ENCODE results near the gene OXSR1. TPM values are rescaled to one million over a fixed set of nuclear protein-coding genes. Genes with fewer than 3 reads are reported as not detected.
A peak's percentile ranks its signal among the peaks of the same experiment; 100 is the strongest.

The OXSR1 gene
- total RNA-seq, 5 donors from 2014 or later (not counting 1 experiment from before 2014, with no cell fraction given), result 30.7 to 40.4 (median 37.4) TPM

- no peak overlapping the region for H3K27ac ChIP-seq (ENCODE audit: low read length)
- Mint-ChIP-seq H3K27ac (peak overlapping the region in 1 of 2 donors; percentile 55), H3K9me3 (no peaks in the 10 kb centered on the region), H3K27me3 (no peaks in the 10 kb centered on the region), H3K36me3 (peaks cover 24% of the 10 kb centered on the region), H3K4me3 (no peak overlapping the region), H3K4me1 (peaks cover 3 to 17% (median 12%) of the 10 kb centered on the region in 3 donors)
- peaks cover 0 to 3% of the 10 kb centered on the region in 2 experiments for H3K27me3 ChIP-seq (replicated peaks in 1 of 2; ENCODE audit: control insufficient read depth in 2 of 2, extremely low read depth in 1 of 2, insufficient read depth in 2 of 2, low read length in 1 of 2)
- DNase-seq (peak in 1 of 35 experiments; percentile 17), ATAC-seq (replicated peaks in 1 of 4) (peak in 1 of 4 experiments; percentile 9)
- H3K36me3 ChIP-seq (ENCODE audit: control insufficient read depth in 2 of 2, extremely low read depth in 1 of 2, insufficient read depth in 1 of 2, low read length in 1 of 2), result peaks cover 27 to 29% of the 10 kb centered on the region in 2 donors
- ChIA-PET CTCF (interaction anchor here (0.6 to 1.9 kb wide), 4 partner anchors 11 to 362 kb away, joined by 3 to 10 read pairs (median 4); no protein-coding TSS in a partner anchor), POLR2A (no interaction called here)
- 93% methylated on average over 10 of the region's 13 CpGs for WGBS (ENCODE audit: insufficient coverage)
- peaks cover 0 to 5% of the 10 kb centered on the region in 2 experiments for H3K4me1 ChIP-seq (ENCODE audit: control insufficient read depth in 1 of 2, extremely low read depth in 1 of 2, insufficient read depth in 2 of 2, low read length in 2 of 2)
- H3K9me3 ChIP-seq, result no peaks in the 10 kb centered on the region
- H3K4me3 ChIP-seq (ENCODE audit: control insufficient read depth in 1 of 2, extremely low read depth in 1 of 2, low read length in 1 of 2), result no peak overlapping the region
These were observed 46.7 kb upstream of the OXSR1 start for GRCh38 chr3:38118421-38119247.

- no peak overlapping the region for H3K4me3 Mint-ChIP-seq
- H3K4me1 Mint-ChIP-seq, result peaks cover 3 to 17% (median 12%) of the 10 kb centered on the region in 3 donors
- CTCF ChIA-PET, result interaction anchor here (0.6 to 0.8 kb wide), 3 partner anchors 337 to 361 kb away, joined by 3 to 4 read pairs (median 3); no protein-coding TSS in a partner anchor
- no CpG with 5 or more reads among the region's 1 CpG for WGBS (ENCODE audit: insufficient coverage)
- H3K27me3 ChIP-seq (replicated peaks in 1 of 2; ENCODE audit: control insufficient read depth in 2 of 2, extremely low read depth in 1 of 2, insufficient read depth in 2 of 2, low read length in 1 of 2), result peaks cover 0 to 3% of the 10 kb centered on the region in 2 experiments
- peaks cover 27 to 32% of the 10 kb centered on the region in 2 donors for H3K36me3 ChIP-seq (ENCODE audit: control insufficient read depth in 2 of 2, extremely low read depth in 1 of 2, insufficient read depth in 1 of 2, low read length in 1 of 2)
- no peaks in the 10 kb centered on the region for H3K27me3 Mint-ChIP-seq
- H3K4me3 ChIP-seq (ENCODE audit: control insufficient read depth in 1 of 2, extremely low read depth in 1 of 2, low read length in 1 of 2), result no peak overlapping the region
- no peaks in the 10 kb centered on the region for H3K9me3 Mint-ChIP-seq
- peak overlapping the region in 1 of 2 donors; percentile 2 for H3K27ac Mint-ChIP-seq
- H3K27ac ChIP-seq (ENCODE audit: low read length), result no peak overlapping the region
- peaks cover 0 to 5% of the 10 kb centered on the region in 2 experiments for H3K4me1 ChIP-seq (ENCODE audit: control insufficient read depth in 1 of 2, extremely low read depth in 1 of 2, insufficient read depth in 2 of 2, low read length in 2 of 2)
- ATAC-seq (replicated peaks in 1 of 4) (no peak), DNase-seq (no peak)
- no peaks in the 10 kb centered on the region for H3K9me3 ChIP-seq
- POLR2A ChIA-PET, result no interaction called here
- H3K36me3 Mint-ChIP-seq, result peaks cover 24% of the 10 kb centered on the region
These were observed 46.1 kb upstream of the OXSR1 start for GRCh38 chr3:38119248-38119544.

- H3K4me3 Mint-ChIP-seq, result no peak overlapping the region
- H3K4me3 ChIP-seq (ENCODE audit: control insufficient read depth in 1 of 2, extremely low read depth in 1 of 2, low read length in 1 of 2), result no peak overlapping the region
- no peaks in the 10 kb centered on the region for H3K27me3 Mint-ChIP-seq
- H3K27ac ChIP-seq (ENCODE audit: low read length), result no peak overlapping the region
- H3K4me1 ChIP-seq (ENCODE audit: control insufficient read depth in 1 of 2, extremely low read depth in 1 of 2, insufficient read depth in 2 of 2, low read length in 2 of 2), result peaks cover 0 to 5% of the 10 kb centered on the region in 2 experiments
- H3K27me3 ChIP-seq (replicated peaks in 1 of 2; ENCODE audit: control insufficient read depth in 2 of 2, extremely low read depth in 1 of 2, insufficient read depth in 2 of 2, low read length in 1 of 2), result no peaks in the 10 kb centered on the region
- peaks cover 27 to 39% of the 10 kb centered on the region in 2 donors for H3K36me3 ChIP-seq (ENCODE audit: control insufficient read depth in 2 of 2, extremely low read depth in 1 of 2, insufficient read depth in 1 of 2, low read length in 1 of 2)
- POLR2A ChIA-PET, result interaction anchor here in 1 of 2 donors (0.6 kb wide), 1 partner anchor 73 kb away, joined by 3 read pairs; no protein-coding TSS in a partner anchor
- CTCF ChIA-PET, result interaction anchor here (0.6 to 2.1 kb wide), 3 partner anchors 336 to 360 kb away, joined by 3 to 6 read pairs (median 4); no protein-coding TSS in a partner anchor
- peaks cover 5 to 17% (median 12%) of the 10 kb centered on the region in 3 donors for H3K4me1 Mint-ChIP-seq
- no peaks in the 10 kb centered on the region for H3K9me3 Mint-ChIP-seq
- H3K9me3 ChIP-seq, result no peaks in the 10 kb centered on the region
- DNase-seq (peak in 1 of 35 experiments; percentile 6), ATAC-seq (replicated peaks in 1 of 4) (no peak)
- WGBS (ENCODE audit: insufficient coverage), result 100% methylated on average over 2 of the region's 7 CpGs
- H3K36me3 Mint-ChIP-seq, result peaks cover 32% of the 10 kb centered on the region
- H3K27ac Mint-ChIP-seq, result peak overlapping the region; percentile 39 to 61
These were observed 45.3 kb upstream of the OXSR1 start for GRCh38 chr3:38119821-38120692.

- Mint-ChIP-seq H3K27ac (peak overlapping the region; percentile 23 to 66), H3K4me3 (no peak overlapping the region), H3K4me1 (peaks cover 5 to 10% (median 9%) of the 10 kb centered on the region in 3 donors), H3K27me3 (no peaks in the 10 kb centered on the region), H3K9me3 (no peaks in the 10 kb centered on the region), H3K36me3 (peaks cover 40% of the 10 kb centered on the region)
- no peaks in the 10 kb centered on the region for H3K27me3 ChIP-seq (replicated peaks in 1 of 2; ENCODE audit: control insufficient read depth in 2 of 2, extremely low read depth in 1 of 2, insufficient read depth in 2 of 2, low read length in 1 of 2)
- ATAC-seq (replicated peaks in 1 of 4) (no peak), DNase-seq (peak in 1 of 35 experiments; percentile 7)
- no peak overlapping the region for H3K27ac ChIP-seq (ENCODE audit: low read length)
- H3K4me3 ChIP-seq (ENCODE audit: control insufficient read depth in 1 of 2, extremely low read depth in 1 of 2, low read length in 1 of 2), result no peak overlapping the region
- no peaks in the 10 kb centered on the region for H3K9me3 ChIP-seq
- POLR2A ChIA-PET, result interaction anchor here in 1 of 2 donors (0.6 kb wide), 1 partner anchor 73 kb away, joined by 3 read pairs; no protein-coding TSS in a partner anchor
- peaks cover 31 to 47% of the 10 kb centered on the region in 2 donors for H3K36me3 ChIP-seq (ENCODE audit: control insufficient read depth in 2 of 2, extremely low read depth in 1 of 2, insufficient read depth in 1 of 2, low read length in 1 of 2)
- H3K4me1 ChIP-seq (ENCODE audit: control insufficient read depth in 1 of 2, extremely low read depth in 1 of 2, insufficient read depth in 2 of 2, low read length in 2 of 2), result peaks cover 0 to 5% of the 10 kb centered on the region in 2 experiments
- CTCF ChIA-PET, result interaction anchor here in 1 of 2 donors (2.1 kb wide), 1 partner anchor 359 kb away, joined by 6 read pairs; no protein-coding TSS in a partner anchor
- WGBS (ENCODE audit: insufficient coverage), result 94% methylated on average over 11 of the region's 11 CpGs
These were observed 44.5 kb upstream of the OXSR1 start for GRCh38 chr3:38120693-38121450.

- peaks cover 37 to 53% of the 10 kb centered on the region in 2 donors for H3K36me3 ChIP-seq (ENCODE audit: control insufficient read depth in 2 of 2, extremely low read depth in 1 of 2, insufficient read depth in 1 of 2, low read length in 1 of 2)
- H3K4me3 ChIP-seq (ENCODE audit: control insufficient read depth in 1 of 2, extremely low read depth in 1 of 2, low read length in 1 of 2), result no peak overlapping the region
- no peak for DNase-seq
- peaks cover 42% of the 10 kb centered on the region for H3K36me3 Mint-ChIP-seq
- ChIA-PET CTCF (interaction anchor here in 1 of 2 donors (2.1 kb wide), 1 partner anchor 359 kb away, joined by 6 read pairs; no protein-coding TSS in a partner anchor), POLR2A (no interaction called here)
- no peaks in the 10 kb centered on the region for H3K9me3 ChIP-seq
- ATAC-seq (replicated peaks in 1 of 4), result no peak
- H3K27me3 ChIP-seq (replicated peaks in 1 of 2; ENCODE audit: control insufficient read depth in 2 of 2, extremely low read depth in 1 of 2, insufficient read depth in 2 of 2, low read length in 1 of 2), result no peaks in the 10 kb centered on the region
- peaks cover 5 to 8% (median 8%) of the 10 kb centered on the region in 3 donors for H3K4me1 Mint-ChIP-seq
- no peaks in the 10 kb centered on the region for H3K27me3 Mint-ChIP-seq
- peaks cover 0 to 5% of the 10 kb centered on the region in 2 experiments for H3K4me1 ChIP-seq (ENCODE audit: control insufficient read depth in 1 of 2, extremely low read depth in 1 of 2, insufficient read depth in 2 of 2, low read length in 2 of 2)
- H3K27ac ChIP-seq (ENCODE audit: low read length), result no peak overlapping the region
- WGBS (ENCODE audit: insufficient coverage), result 95% methylated on average over 7 of the region's 9 CpGs
- H3K4me3 Mint-ChIP-seq, result no peak overlapping the region
- H3K27ac Mint-ChIP-seq, result no peak overlapping the region
- no peaks in the 10 kb centered on the region for H3K9me3 Mint-ChIP-seq
These were observed 43.9 kb upstream of the OXSR1 start for GRCh38 chr3:38121451-38121831.
